PFSK-1 (cell line): ENCODE data around the gene PADI1.
A peak's percentile ranks its signal among the peaks of the same experiment; 100 is the strongest.

Experiments used
- FOXP2 ChIP-seq: optimal IDR thresholded peaks from 2 replicates; pipeline ENCODE3; 2011; ENCODE audit warnings: borderline replicate concordance, control low read depth, inconsistent platforms; ENCODE audit not compliant: insufficient read depth; ENCODE audit errors: extremely low read length, extremely low read depth
- POLR2AphosphoS5 ChIP-seq: IDR thresholded peaks from 2 replicates; pipeline ENCODE4 v1.6.1; 2012; ENCODE audit warnings: low read depth, mild to moderate bottlenecking, control low read depth, low read length, moderate library complexity
- SIN3A ChIP-seq: IDR thresholded peaks from 2 replicates; pipeline ENCODE4 v1.6.1; 2012; ENCODE audit warnings: mild to moderate bottlenecking, low read length, moderate library complexity, borderline replicate concordance; ENCODE audit not compliant: insufficient read depth
- TAF1 ChIP-seq: IDR thresholded peaks from 2 replicates; pipeline ENCODE4 v1.6.1; 2012; ENCODE audit warnings: low read length, control low read depth, borderline replicate concordance; ENCODE audit not compliant: insufficient read depth
- TF ChIP-seq, protein P1 (sequence below), 2 experiments: IDR thresholded peaks; 2 replicates each; pipeline versions ENCODE4 v1.6.1 to v1.8.0; 2011 to 2012; ENCODE audit warnings: low read depth in 2 of 2, low read length in 2 of 2, control low read depth in 1 of 2, inconsistent platforms in 1 of 2, mild to moderate bottlenecking in 1 of 2, moderate library complexity in 1 of 2; ENCODE audit not compliant: insufficient read depth in 1 of 2

Gene PADI1

DNA sequence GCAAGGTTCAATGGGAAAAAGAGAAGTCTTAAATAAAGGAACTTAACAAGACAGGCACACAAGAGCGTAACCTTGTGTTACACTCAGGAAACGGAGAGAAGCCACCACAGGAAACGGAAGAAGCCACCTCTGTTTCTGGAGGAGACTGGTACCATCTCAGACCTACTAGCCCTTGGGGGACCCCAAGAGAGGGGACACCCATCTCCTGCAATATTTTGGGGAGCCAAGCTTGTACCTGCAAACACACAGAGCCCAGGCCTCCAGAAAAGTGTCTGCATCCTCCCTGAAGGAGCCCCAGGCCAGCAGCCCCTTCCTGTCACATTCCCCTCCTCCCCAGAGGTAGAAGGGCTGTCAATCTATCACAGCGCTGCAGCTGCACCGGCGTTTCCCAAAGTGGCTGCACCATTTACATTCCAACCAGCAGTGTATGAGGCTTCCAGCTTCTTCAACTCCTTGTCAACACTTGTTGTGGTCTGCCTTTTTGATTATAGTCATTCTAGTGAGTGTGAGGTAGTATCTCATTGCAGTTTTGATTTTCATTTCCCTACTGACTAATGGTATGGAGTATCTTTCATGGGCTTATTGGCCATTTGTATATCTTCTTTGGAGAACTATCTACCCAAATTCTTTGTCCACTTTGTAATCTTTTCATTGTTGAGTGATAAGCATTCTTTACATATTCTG lies 23.0 kb upstream of the PADI1 start:
- TF ChIP-seq POLR2AphosphoS5 (no peak), FOXP2 (no peak), SIN3A (no peak), TAF1 (no peak)
- TF ChIP-seq, protein P1, sequence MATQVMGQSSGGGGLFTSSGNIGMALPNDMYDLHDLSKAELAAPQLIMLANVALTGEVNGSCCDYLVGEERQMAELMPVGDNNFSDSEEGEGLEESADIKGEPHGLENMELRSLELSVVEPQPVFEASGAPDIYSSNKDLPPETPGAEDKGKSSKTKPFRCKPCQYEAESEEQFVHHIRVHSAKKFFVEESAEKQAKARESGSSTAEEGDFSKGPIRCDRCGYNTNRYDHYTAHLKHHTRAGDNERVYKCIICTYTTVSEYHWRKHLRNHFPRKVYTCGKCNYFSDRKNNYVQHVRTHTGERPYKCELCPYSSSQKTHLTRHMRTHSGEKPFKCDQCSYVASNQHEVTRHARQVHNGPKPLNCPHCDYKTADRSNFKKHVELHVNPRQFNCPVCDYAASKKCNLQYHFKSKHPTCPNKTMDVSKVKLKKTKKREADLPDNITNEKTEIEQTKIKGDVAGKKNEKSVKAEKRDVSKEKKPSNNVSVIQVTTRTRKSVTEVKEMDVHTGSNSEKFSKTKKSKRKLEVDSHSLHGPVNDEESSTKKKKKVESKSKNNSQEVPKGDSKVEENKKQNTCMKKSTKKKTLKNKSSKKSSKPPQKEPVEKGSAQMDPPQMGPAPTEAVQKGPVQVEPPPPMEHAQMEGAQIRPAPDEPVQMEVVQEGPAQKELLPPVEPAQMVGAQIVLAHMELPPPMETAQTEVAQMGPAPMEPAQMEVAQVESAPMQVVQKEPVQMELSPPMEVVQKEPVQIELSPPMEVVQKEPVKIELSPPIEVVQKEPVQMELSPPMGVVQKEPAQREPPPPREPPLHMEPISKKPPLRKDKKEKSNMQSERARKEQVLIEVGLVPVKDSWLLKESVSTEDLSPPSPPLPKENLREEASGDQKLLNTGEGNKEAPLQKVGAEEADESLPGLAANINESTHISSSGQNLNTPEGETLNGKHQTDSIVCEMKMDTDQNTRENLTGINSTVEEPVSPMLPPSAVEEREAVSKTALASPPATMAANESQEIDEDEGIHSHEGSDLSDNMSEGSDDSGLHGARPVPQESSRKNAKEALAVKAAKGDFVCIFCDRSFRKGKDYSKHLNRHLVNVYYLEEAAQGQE (IDR thresholded peaks at IDR 0.05; ENCODE audit: insufficient read depth in 1 of 2, low read depth in 2 of 2, low read length in 2 of 2), result no peak

DNA sequence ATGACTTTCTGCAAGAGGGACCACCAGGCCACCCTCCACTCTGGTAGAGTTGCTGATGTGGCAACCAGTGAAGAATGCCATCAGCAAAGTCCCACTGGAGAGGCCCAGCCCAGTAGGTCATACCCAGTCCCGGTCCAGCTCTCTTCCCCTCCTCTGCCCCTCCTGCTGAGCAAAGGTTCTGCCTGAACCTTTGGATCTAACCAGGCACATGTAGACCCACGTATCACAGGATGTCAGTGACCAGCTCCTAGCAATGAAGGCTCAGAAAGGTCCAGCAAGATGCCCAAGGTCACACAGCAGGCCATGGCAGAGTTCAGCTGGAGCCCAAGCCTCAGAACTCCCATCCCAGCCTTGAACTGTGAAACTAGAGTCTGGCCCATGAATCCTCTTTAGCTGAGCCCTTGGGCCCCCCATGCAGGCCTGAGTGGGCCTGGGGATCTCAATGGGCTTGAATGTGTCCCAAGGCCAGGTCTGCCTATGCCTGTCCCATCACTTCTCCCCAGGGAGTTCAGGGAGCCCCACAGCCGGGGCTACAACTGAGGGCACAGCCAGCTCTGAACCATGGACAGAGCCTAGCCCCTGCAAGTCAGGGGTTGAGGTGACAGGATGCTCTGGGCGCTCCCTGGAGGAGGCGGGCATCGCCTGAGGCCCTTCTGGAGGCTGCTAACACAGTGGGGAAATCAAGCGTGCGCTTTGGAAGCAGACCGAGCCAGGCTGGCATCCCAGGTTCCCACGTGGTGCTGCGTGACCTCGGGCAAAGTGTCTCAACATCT lies 21.4 kb upstream of the PADI1 start:
- TF ChIP-seq FOXP2, result no peak
- TF ChIP-seq, protein P1 (IDR thresholded peaks at IDR 0.05; ENCODE audit: insufficient read depth in 1 of 2, low read depth in 2 of 2, low read length in 2 of 2), result peak in 1 of 2 experiments; percentile 56; a peak in 1 of 4 replicates

DNA sequence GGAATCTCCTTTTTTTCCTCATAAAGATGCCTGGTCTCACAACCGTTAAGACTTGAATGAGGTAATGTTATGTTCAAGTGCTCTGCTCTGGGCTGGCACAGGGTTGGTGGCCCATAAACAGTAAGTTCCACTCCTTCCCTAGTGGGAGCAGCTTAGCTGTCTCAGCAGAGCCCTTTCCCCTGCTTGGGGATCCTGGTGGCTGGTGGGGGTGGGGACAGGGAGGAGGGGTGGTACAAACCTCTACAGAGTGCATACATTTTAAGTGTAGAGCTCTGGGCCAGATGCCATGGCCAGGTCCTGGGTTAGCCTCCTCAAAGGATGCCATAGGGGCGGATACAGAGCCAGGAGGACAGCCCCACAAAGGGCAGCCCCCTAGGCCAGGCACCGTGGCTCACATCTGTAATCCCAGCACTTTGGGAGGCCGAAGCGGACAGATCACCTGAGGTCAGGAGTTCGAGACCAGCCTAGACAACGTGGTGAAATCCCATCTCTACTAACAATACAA lies 20.7 kb upstream of the PADI1 start:
- TF ChIP-seq FOXP2, result no peak

DNA sequence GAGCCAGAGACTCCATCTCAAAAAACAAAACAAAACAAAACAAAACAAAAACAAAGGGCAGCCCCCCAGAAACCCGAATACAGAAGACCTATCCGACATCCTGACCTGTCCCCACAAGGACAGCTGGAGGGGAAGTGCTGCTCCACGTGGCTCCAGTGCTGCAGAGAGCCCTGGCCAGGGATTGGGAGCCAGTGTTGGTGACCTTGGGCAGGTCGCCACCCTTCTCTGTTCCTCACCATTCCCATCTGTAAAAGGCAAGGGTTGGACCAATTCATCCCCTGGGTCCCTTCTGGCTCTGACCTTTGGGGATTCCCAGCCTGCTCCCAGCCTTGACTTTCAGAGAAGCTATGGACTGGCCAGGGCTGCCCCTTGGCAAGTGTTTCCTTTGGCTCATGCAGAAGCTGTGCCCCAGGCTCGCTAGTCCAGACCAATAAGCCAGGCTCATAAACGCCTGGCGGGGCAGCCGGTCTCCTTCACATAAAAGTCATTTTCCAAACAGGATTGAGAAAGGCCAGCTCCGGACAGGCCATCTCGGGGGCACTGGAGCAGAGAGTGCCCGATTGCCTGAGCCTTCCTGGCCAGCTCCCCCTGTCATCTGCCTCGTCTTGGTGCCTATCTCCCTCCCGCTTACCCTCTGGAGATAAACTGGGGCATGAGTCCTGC lies 20.0 kb upstream of the PADI1 start:
- TF ChIP-seq SIN3A, result no peak
- TF ChIP-seq FOXP2, result no peak
- no peak for TF ChIP-seq POLR2AphosphoS5
- no peak for TF ChIP-seq TAF1
- TF ChIP-seq, protein P1 (IDR thresholded peaks at IDR 0.05; ENCODE audit: insufficient read depth in 1 of 2, low read depth in 2 of 2, low read length in 2 of 2), result no peak

DNA sequence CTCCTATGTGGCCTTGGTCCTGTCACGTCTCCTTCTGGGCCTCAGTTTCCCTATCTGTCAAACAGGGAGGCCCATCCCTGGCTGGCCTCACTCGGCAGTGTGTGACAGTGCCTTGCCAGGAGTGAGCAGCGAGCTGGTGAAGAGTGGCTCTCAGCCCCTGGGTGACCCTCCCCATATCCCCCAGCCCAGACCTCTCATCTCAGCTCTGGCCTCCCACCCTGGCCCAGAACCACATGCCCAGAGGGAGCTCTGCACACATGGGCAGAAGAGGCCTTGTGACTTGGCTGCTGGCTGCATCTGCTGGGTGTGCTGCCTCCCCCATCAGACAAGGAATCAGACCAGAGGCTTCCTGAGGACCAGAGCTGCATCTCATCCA lies 19.5 kb upstream of the PADI1 start:
- no peak for TF ChIP-seq POLR2AphosphoS5
- no peak for TF ChIP-seq TAF1
- TF ChIP-seq SIN3A, result no peak
- TF ChIP-seq, protein P1 (IDR thresholded peaks at IDR 0.05; ENCODE audit: insufficient read depth in 1 of 2, low read depth in 2 of 2, low read length in 2 of 2), result no peak
- no peak for TF ChIP-seq FOXP2
